Aorta (tissue), 5 donors: ENCODE measurements around the gene SMYD3. TPM values are rescaled to one million over a fixed set of nuclear protein-coding genes. Genes with fewer than 3 reads are reported as not detected.

ENCODE experiments used
- ATAC-seq: fragments of 200-7000 bp; cut with Tn5 transposase; one replicate; pipeline ENCODE4 v1.9.1; 2022; ENCODE audit warnings: moderate library complexity; ENCODE audit not compliant: low FRiP score
- DNase-seq, 2 donors: peaks; one replicate each; pipeline ENCODE4 v3.0.0-alpha.2; 2020
- H3K27ac ChIP-seq, 2 donors: one replicate each; pipeline ENCODE4 v1.5.1; 2013; ENCODE audit warnings: low read length in 2 of 2, mild to moderate bottlenecking in 2 of 2, moderate library complexity in 2 of 2, control low read depth in 1 of 2, inconsistent platforms in 1 of 2, low read depth in 1 of 2
- H3K27me3 ChIP-seq, 2 donors: one replicate each; pipeline ENCODE4 v1.6.1; 2013; ENCODE audit warnings: control low read depth in 1 of 2, low read length in 1 of 2, mild to moderate bottlenecking in 1 of 2, moderate library complexity in 1 of 2; ENCODE audit not compliant: insufficient read depth in 2 of 2, control insufficient read depth in 1 of 2
- H3K36me3 ChIP-seq, 2 donors: one replicate each; pipeline ENCODE4 v1.6.1; 2013; ENCODE audit warnings: control low read depth in 1 of 2, low read length in 1 of 2, mild to moderate bottlenecking in 1 of 2; ENCODE audit not compliant: insufficient read depth in 2 of 2, control insufficient read depth in 1 of 2
- H3K4me1 ChIP-seq, 2 donors: one replicate each; pipeline ENCODE4 v1.6.1; 2013; ENCODE audit warnings: low read length in 2 of 2, control low read depth in 1 of 2, mild to moderate bottlenecking in 1 of 2, moderate library complexity in 1 of 2; ENCODE audit not compliant: insufficient read depth in 2 of 2, control insufficient read depth in 1 of 2
- H3K4me3 ChIP-seq, 2 donors: one replicate each; pipeline ENCODE4 v1.5.1; 2013; ENCODE audit warnings: low read length in 2 of 2, control low read depth in 1 of 2, mild to moderate bottlenecking in 1 of 2
- H3K9me3 ChIP-seq: one replicate; pipeline ENCODE4 v1.6.1; 2013; ENCODE audit warnings: mild to moderate bottlenecking, low read length; ENCODE audit not compliant: control insufficient read depth
- WGBS, 2 donors: extraction: QIAGEN DNeasy Blood & Tissue Kit; methylation state at CpG; one replicate each; pipeline ENCODE4 v1.1.7; 2013; 5-methylcytosine and 5-hydroxymethylcytosine counted together
- intact Hi-C, 2 donors: fragments of 100-400 bp; cut with DNase I; formaldehyde crosslinking; loops; one replicate each; pipeline versions ENCODE4 v1.14.2 to v1.15.0; 2022
- polyA plus RNA-seq, 2 donors: library from polyadenylated mRNA; stranded (reverse); fragments of 200-250 nt; gene quantifications; one replicate each; pipeline ENCODE4 v1.2.3, GENCODE V29; 2013
- total RNA-seq, 2 donors: library from RNA; stranded (reverse); fragmentation: NEBNext Ultra II Directional; extraction: Animal tissue kit (Norgen Biotek cat#: 25700); gene quantifications; one replicate each; pipeline ENCODE4 v1.2.1, GENCODE V29; 2021
- donor health status: healthy with polysubstance abuse.
- donor health status: Bipolar disorder and iron deficiency.
- donor health status: DM: no; HTN: no; CAD: no.
- donor health status: DM: no; HTN: no; CAD: no.
- donor health status: DM: yes; HTN: yes; CAD: no.

The SMYD3 gene
- total and polyA plus RNA-seq, 4 donors: 6.0 to 29.1 (median 11.1) TPM

DNA sequence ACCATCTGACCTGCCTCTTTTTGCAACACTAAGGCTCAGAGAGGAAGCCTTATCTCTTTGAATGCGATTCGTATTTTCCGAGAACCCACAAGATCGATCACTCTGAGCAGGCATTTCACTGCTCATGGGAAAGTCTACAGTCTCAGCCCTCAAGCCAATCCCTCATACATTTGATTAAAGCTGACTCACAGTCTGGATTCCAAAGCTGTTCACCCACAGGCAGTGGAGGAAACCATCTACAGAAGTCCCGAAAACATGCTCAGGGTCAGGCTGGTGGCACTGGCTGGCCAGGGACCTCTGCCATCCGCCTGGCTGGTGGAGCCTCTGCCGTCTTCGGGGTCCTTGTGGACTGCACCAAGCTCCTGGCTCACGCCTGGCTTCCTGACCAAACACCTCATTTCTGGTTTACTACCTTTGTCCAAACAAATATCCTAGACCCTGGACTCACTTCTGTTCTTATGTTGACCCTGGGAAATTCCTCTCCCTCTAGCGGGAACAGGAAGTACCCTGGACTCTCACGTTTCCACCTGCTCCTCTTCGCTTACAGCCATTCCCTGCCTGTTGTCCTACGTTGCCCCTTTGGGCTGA is 650.0 kb downstream of the SMYD3 start:
- intact Hi-C loops: no loop called here
- H3K27me3 ChIP-seq: no peaks in the 10 kb centered on the region
- no peak overlapping the region for H3K27ac ChIP-seq
- no peak overlapping the region for H3K4me3 ChIP-seq
- peaks cover 1% of the 10 kb centered on the region for H3K9me3 ChIP-seq
- no peak for DNase-seq
- peaks cover 1 to 2% of the 10 kb centered on the region in 2 donors for H3K4me1 ChIP-seq
- H3K36me3 ChIP-seq: peaks cover 0 to under 1% of the 10 kb centered on the region in 2 donors
- ATAC-seq: no peak
- WGBS, 2 donors: 48 to 54% methylated on average over 13 of the region's 13 CpGs

DNA sequence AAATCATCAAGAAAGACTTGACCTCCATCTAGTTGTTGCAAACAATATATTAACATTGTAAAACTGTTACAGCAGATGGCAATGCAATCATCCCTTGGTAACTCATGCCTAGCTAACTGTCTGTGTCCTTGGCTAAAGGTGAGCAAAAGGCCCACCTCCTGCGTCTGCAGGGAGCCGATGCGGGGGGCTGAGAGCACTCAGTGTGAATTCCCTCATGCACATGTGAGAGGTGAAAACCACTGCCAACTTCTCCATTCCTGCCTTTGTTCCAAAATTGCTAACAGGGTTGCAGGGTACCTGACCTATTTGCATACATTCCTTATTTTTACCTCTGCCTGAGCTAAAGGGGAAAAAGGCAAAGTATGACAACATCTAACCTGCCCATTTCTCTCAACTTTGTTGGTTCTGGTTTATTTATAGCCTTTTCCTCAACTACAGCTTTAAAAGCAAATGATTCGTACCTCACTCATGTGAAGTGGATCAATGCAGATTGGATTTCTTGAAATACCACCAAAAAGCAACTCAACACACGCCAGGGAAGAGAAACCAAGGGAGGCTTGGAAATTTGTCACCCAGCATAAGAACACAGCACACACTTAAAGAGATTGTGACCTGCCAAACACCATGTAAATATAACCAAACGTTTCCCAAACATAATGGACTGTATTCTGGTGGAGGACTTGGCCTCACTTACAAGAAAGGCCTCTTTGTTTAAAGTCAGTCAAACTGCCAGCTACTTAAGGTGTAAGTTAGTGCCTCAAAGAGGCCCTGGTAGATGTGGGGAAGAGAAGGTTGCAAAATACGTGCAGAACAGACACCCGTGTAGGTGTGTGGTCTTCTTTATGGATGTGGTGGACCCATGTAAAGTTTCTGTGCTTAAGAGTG is 651.0 kb downstream of the SMYD3 start:
- Histone ChIP-seq H3K9me3 (peaks cover 1% of the 10 kb centered on the region), H3K27ac (no peak overlapping the region), H3K4me3 (no peak overlapping the region), H3K36me3 (peaks cover 0 to 4% of the 10 kb centered on the region in 2 donors), H3K4me1 (peaks cover 0 to 1% of the 10 kb centered on the region in 2 donors), H3K27me3 (no peaks in the 10 kb centered on the region)
- 78 to 81% methylated on average over 8 of the region's 8 CpGs for WGBS, 2 donors
- ATAC-seq (no peak), DNase-seq (no peak)
- intact Hi-C loops: no loop called here

DNA sequence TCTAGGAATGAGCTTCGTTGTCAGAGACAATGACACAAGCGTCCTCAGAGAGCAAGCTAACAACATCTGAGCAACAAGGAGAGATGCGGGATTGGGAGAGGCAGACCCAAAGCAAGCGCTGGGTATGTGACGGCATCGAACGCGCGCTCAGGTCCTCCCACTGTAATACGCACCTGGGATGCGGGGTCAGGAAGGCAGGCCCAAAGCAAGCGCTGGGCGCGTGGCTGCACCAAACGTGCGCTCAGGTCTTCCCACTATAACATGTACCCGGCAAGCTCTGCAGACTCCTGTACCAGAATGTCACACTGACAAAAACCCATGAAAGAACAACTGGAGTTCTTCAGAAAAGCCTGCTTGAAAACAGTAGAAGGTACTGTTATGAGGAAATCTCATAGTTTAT is 653.8 kb downstream of the SMYD3 start:
- WGBS, 2 donors: 96 to 98% methylated on average over 17 of the region's 17 CpGs
- H3K36me3 ChIP-seq: peaks cover 0 to 4% of the 10 kb centered on the region in 2 donors
- H3K27me3 ChIP-seq: no peaks in the 10 kb centered on the region
- intact Hi-C loops: no loop called here
- no peak overlapping the region for H3K4me3 ChIP-seq
- DNase-seq (no peak), ATAC-seq (no peak)
- H3K9me3 ChIP-seq: peaks cover 1% of the 10 kb centered on the region
- H3K4me1 ChIP-seq: no peaks in the 10 kb centered on the region
- no peak overlapping the region for H3K27ac ChIP-seq

DNA sequence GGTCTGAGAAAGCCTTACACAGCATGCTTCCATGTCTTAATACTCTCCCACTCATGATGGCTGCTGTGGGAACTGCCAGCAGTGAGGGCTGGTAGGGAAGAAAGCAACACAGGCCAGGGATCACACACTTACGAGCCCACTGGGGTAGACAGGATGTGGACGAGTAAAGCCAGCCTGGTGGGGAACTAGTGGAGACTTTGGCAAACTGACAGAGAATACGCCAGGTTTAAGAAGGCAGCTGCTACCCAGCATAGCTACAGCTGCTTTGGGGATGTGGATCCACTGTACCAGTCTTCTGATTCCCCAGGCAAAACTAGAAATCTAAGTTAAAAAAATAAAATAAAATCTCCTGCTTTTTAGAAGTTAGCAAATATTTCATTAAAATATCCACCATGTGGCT is 664.0 kb downstream of the SMYD3 start:
- H3K27ac ChIP-seq: no peak overlapping the region
- no peaks in the 10 kb centered on the region for H3K9me3 ChIP-seq
- ATAC-seq: no peak
- H3K4me3 ChIP-seq: no peak overlapping the region
- H3K27me3 ChIP-seq: no peaks in the 10 kb centered on the region
- WGBS, 2 donors: 47 to 65% methylated on average over 3 of the region's 3 CpGs
- DNase-seq: no peak
- intact Hi-C loops: no loop called here
- no peaks in the 10 kb centered on the region for H3K4me1 ChIP-seq
- H3K36me3 ChIP-seq: no peaks in the 10 kb centered on the region

DNA sequence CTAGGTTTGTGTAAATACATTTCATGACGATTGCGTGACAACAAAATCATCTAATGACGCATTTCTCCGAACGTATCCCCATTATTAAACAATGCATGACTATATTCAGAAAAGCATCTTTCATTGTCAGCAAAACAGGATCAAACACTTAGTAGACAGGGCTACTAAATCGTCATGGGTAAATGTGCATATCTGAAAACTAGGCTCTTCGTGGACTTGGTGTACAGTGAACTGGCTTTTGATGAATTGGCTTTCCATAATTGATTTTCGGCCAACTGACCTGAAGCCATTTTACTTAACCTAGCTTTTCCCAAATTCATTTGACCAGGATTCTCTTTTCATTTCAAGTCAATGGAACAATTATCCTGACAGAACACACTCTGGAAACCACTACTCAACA is 665.0 kb downstream of the SMYD3 start:
- no peak overlapping the region for H3K27ac ChIP-seq
- no peak for ATAC-seq

DNA sequence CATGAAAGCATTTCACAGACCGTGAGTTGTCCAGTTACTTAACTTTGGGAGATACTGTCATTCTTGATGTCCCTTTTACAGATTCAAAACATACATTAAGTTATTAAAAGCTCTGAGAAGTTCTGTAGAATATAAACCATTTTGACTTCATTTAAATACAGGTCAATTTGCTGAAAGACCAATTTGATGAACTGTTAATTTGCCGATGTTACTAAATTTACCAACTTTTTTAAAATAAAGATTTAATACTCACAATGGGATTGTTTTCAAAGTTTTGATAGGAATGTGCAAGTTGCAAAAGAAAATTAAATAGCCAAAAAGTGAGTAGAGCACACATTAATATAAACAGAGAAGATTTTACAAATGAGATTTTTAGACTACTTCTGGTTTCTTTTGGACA is 666.1 kb downstream of the SMYD3 start:
- Histone ChIP-seq H3K27ac (no peak overlapping the region), H3K4me1 (no peaks in the 10 kb centered on the region), H3K9me3 (no peaks in the 10 kb centered on the region), H3K36me3 (no peaks in the 10 kb centered on the region), H3K4me3 (no peak overlapping the region), H3K27me3 (no peaks in the 10 kb centered on the region)
- DNase-seq (no peak), ATAC-seq (no peak)
- 31 to 37% methylated on average over 2 of the region's 2 CpGs for WGBS, 2 donors
- intact Hi-C loops: no loop called here

More for the DNA sequence above, 665.0 kb downstream of the SMYD3 start:
- Histone ChIP-seq H3K9me3 (no peaks in the 10 kb centered on the region), H3K4me1 (no peaks in the 10 kb centered on the region), H3K4me3 (no peak overlapping the region), H3K27me3 (no peaks in the 10 kb centered on the region), H3K36me3 (no peaks in the 10 kb centered on the region)
- no peak for DNase-seq
- intact Hi-C loops: no loop called here
- 88 to 91% methylated on average over 8 of the region's 8 CpGs for WGBS, 2 donors

DNA sequence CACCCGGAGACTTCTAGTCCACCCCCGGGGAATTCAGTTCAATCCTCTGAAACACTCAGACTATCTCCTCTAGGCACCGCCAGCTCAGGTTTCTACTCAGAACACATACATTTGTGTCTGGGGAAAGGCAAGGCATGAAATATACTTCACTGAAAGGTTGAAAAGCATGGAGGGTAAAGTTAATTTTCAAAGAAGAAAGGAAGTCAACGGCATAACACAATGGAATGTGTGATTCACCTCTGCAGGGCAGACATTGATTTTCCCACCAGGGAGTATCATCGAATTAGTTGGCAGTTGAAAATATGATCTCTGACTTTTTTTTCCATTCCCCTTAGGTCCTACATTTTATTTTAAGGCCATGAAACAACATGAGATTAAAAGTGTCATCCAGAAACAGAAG is 669.4 kb downstream of the SMYD3 start:
- Histone ChIP-seq H3K27me3 (no peaks in the 10 kb centered on the region), H3K4me3 (no peak overlapping the region), H3K4me1 (no peaks in the 10 kb centered on the region), H3K9me3 (no peaks in the 10 kb centered on the region), H3K27ac (no peak overlapping the region), H3K36me3 (no peaks in the 10 kb centered on the region)
- intact Hi-C loops: no loop called here
- 69 to 78% methylated on average over 5 of the region's 5 CpGs for WGBS, 2 donors
- DNase-seq (no peak), ATAC-seq (no peak)

DNA sequence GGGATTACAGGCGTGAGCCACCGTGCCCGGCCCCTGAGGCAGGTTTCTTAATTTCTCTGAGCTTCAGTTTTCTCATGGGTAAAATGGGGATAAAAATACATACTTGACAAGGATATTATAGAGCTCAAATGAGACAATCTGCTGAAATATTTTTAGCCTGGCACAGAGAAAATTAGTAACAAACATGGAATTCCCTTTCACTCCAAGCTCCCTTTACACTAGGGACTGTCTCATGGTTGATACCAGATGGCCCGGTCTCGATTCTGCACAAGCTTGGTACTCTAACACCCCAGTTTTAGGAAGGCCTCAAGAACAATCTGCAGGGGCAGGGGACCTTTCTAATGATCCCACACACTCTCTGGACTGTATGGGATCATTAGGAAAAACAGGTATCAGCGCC is 671.7 kb downstream of the SMYD3 start:
- Histone ChIP-seq H3K27ac (no peak overlapping the region), H3K4me3 (no peak overlapping the region), H3K27me3 (no peaks in the 10 kb centered on the region), H3K36me3 (no peaks in the 10 kb centered on the region), H3K9me3 (peaks cover 1% of the 10 kb centered on the region), H3K4me1 (no peaks in the 10 kb centered on the region)
- ATAC-seq (no peak), DNase-seq (no peak)
- 68 to 69% methylated on average over 6 of the region's 6 CpGs for WGBS, 2 donors
- intact Hi-C loops: no loop called here

DNA sequence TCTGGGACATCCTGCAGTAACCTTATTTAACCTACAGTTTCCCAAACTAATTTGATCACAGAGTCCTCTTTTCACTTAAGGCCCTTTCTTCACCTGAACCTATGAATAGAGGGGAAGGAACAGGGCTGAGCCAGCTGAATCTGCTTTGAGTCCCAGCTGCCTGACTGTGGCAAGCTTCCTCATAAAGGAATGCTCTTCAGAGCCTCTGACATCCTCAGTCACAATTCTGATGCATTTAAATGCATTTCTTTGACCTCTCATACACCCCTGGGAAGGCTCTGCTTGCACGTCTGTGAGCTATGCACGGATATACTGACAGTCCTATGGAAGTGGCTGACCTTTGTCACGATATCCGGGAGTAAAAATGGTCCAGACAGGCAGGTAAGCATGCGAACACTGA is 673.1 kb downstream of the SMYD3 start:
- 91 to 92% methylated on average over 5 of the region's 5 CpGs for WGBS, 2 donors
- no peaks in the 10 kb centered on the region for H3K36me3 ChIP-seq
- DNase-seq: no peak
- H3K27me3 ChIP-seq: no peaks in the 10 kb centered on the region
- intact Hi-C loops: no loop called here
- no peak overlapping the region for H3K4me3 ChIP-seq
- H3K4me1 ChIP-seq: no peaks in the 10 kb centered on the region
- ATAC-seq: no peak
- no peak overlapping the region for H3K27ac ChIP-seq
- peaks cover 1% of the 10 kb centered on the region for H3K9me3 ChIP-seq
